NCI-H128 (cell line): ENCODE data around the gene HOXB9.

Experiments used
- DNase-seq: peaks from one replicate; lab custom pipeline; 2025; ENCODE audit not compliant: unreplicated experiment; lab: John Stamatoyannopoulos, UW

The HOXB9 gene

DNA sequence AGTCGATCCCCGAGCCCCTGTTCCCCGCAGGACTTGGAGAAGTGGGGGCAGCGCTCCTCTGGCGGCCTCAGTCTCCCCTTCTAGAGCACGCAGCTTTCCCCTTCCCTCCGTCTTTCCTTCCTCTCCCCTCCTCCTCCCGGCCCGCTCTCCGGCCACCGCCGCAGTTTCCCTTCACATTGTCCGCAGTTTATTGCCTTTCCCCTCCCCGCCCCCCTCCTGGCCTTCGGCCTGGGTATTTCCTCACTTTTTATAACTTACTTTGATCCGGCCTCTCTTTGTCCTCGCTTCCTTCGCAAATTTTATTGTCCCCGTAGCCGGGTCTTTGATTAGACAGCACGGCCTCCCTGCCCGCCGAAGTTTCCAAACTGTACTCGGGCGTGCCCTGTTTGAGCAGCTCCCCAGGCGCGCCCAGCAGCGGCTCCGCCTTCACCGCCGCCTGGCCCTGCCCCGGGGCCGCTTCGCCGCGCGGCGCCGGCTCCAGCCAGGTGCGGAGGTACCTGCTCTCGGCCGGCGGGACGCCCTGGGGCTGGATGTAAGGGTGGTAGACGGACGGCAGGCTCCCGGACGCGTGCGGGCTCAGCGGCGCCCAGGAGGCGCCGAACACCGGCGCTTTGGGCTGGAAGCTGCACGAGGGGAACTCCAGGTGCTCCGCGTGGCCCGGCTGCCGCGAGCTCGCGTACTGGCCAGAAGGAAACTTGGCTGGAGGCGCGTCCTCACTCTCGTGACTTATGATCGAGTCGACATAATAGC, 488 bp downstream of the HOXB9 start:
- DNase-seq, result no peak

DNA sequence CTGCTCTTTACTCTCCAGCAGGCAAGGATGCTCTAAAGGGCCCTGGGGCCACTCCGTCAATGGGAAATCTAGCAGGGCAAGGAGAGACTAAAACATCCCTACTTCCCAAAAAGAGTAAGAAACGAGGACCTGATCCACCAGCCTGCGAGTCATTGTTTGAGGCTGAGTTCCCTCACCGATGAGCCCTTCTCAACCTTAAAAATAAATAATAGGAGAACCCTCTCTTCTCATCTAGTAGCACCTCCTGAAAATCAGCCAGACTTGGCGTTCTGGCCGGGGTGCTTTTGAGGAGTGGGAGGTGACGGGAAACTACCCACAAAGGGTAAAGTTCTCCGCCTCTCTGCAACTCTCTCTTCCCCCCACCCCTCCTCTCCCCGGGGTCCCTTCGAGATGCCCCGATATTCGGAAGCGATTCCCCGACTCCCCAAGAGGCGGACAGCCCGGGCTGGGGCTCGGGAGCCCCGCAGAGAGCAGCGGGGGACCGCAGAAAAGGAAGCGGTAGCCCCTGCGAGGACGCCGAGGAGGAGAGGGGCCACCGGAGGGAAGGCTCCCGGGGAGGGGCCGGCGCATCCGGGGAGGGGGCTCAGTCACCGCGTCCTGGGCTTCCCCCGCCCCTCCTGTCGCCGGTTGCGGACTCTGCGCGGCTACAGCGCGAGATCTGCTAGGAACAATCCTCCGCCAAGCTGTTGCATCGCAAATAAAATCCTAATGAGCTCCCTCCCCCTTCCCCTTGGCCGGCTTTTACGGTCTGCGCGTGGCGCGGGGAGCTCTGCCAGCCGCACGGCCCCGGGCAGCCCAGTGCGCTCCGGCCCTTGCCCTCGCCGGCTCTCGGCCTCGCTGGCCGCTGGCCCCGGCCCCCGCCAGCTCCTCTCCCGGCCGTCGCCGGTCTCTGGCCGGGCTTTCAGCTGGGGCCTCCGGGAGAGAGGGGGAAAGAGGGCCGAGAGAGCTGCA, 1.3 kb downstream of the HOXB9 start:
- DNase-seq, result no peak

DNA sequence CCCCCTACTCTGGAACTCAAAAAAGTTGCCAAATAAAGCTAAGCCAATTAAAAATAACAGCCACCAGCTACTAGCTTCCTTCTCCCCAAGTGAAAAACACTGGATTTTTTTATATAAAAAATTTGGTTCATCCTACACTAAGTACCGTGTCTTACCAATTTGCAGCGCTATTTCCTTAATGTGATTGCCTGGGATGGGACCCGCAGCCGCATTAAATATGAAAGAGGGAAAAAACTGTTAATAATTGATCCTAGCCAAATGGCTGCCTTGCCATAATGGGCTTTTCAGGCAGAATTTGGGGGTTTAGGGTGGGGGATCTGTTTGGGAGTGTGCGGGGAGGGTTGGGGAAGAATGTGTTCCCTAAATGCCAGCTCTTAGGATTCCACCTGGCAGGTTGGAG, 2.0 kb downstream of the HOXB9 start:
- no peak for DNase-seq

DNA sequence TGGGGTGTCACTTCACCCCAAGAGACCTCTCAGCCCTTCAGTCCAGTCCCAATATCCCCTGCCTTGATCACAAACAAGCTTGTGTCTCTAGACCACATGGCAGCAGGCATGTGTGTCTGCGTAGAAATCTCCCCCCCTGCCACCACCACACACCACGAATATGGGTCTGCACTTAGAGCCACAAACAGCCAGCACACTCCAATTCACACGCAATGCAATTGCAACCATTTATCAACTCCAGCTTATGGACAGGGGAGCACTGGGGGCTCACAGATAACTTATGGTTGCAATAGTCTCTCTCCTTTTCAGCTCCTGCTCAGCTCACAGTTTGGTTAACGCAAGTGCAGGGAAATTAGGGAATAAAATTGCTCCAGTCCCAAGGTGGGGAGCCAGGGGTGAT, 2.6 kb downstream of the HOXB9 start:
- DNase-seq, result no peak

DNA sequence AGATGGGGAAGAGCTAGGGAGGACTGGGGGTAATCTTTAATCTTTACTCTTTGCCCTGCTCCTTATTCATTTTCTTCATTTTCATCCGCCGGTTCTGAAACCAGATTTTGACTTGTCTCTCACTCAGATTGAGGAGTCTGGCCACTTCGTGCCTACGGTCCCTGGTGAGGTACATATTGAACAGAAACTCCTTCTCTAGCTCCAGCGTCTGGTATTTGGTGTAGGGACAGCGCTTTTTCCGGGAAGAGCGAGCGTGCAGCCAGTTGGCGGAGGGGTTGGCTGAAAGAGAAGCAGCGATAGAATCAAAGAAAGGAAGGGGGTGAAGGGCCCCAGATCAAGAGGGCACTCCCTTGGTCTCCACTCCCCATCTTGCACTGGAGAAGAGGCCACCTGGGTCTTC, 3.3 kb downstream of the HOXB9 start:
- DNase-seq, result no peak

DNA sequence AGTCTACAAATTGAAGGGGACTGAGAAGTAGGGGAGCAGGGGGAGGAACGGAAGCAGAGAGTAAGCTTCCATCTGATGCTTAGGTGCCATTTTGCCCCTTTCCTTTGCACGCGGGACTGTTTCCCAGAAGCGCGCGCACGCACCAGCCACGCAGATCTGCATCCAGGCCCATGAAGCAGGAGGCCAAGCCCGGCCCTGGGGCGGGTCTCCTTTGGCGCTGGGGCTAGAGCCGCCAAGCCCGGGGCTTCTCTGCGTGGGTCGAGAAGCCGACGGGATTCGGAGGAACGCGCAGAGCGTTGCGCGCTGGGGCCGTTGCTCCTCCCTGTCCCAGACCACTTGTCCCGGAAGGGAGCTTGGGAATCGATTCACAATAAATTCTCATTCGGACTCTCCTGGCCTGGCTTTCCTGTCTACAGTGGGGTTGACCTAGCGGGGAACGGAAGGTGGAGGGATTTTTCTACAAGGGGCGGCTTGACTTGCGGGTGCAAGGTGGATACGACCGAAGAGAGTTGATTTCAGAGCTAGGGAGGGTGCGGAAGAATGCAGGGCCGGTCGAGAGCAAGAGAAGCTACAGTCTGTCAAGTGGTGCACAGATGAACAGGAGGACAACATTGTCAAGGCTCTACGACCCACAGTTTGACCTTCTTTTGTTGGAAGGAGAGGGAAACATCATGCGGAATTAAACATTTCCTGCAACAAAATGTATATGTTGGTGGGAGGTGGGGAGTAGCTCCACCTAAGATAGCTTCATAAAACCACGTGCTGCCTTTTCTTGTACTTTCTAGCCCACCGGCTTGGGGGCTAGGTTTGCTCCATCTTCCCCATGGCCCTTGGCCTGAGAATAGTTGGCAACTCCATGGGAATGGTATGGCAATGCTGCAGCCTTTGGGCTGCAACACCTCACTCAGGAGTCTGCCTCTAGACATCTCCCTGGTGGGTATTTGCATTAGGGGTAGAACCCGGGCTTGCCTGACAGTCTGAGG, 4.5 kb downstream of the HOXB9 start:
- no peak for DNase-seq

DNA sequence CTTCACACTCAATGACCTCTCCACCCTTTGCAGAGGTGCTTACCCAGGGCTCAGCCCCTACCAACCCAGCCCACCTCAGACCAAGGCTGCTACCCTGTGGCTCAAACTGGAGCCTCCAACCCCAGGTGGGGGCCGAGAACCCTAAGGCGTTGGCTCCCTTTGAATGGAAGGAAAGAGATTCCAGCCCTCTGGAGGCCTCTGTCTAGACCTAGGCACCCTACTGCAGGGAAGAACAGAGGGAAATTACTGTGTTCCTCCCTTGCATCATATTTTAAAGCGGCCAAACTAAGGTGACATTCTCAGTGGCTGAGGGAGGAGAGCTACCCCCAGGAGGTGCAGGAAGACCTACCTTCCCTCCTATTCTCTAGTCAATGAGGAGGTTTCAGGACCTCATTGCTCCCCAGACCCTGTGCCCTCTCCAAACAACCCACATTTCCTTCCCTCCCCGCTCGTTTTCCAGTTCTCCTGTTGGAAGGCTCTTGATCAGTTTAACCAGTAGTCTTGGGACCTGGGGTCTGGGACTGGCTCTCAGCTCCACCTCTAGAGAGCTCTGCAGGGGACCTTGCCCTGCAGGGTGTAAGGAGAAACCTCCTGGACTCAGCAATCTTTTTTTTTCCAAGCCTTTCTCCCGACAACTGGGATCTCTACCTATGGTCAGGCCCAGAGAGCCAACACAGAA, 5.6 kb downstream of the HOXB9 start:
- DNase-seq, result no peak

DNA sequence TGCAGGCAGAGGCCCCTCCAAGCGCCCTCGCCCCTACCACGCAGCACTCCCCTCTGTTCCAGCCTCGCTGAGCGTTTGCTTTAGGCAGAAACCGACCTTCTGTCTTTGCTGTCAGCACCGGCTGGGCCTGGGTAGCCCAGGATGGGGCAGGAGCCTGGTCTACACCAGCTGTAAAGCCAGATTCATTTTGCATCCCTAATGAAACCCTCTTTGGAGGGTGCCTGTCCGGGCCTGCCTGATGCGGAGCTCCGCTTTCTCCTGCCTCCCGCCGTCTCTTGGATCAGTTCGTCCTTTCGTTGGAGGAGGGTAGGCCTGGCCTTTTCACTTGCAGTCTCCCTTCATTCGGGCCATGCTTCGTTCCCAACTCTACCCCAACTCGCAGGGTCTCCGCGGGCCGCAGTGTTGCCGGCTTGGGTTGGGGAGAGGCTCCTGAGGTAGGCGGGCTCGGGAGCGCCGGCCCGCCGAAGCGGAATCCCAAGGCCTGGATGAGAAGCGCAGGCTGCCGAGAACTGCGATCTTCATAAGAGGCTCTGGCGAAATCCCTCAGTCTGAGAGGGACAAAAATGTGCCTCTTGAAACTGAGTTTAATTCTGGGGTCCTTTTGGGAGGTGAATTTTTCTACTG, 6.2 kb downstream of the HOXB9 start:
- DNase-seq, result no peak

DNA sequence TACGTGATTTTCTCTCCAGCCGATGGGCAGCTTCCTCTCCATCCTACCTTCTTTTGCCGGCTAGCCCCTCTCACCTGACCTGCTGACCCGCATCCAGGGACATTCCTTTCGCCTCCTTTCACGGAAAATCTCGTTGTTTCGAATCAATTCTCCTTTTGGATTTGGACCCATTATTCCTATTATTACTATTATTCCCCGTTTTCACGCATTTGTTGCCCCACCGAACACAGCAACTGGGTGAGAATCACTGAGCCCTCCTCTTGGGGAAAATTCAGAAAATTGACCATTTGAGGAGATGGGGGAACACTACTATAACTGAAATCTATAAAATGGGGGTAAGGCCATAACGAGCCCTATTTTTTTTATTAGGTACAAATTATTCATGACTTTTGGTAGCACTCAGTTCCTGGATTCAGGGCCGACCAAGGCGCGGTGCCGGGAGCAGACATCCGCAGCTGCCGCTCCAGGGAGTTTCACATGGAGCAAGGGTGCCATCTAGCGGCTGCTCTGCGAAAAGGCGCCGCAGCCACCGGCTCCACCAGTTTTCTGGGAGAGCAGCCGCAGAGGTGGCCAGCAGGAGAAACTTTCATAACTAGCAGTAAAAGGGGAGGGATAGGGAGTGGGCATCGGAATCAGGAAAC, 7.8 kb downstream of the HOXB9 start:
- peak; percentile 67 for DNase-seq

DNA sequence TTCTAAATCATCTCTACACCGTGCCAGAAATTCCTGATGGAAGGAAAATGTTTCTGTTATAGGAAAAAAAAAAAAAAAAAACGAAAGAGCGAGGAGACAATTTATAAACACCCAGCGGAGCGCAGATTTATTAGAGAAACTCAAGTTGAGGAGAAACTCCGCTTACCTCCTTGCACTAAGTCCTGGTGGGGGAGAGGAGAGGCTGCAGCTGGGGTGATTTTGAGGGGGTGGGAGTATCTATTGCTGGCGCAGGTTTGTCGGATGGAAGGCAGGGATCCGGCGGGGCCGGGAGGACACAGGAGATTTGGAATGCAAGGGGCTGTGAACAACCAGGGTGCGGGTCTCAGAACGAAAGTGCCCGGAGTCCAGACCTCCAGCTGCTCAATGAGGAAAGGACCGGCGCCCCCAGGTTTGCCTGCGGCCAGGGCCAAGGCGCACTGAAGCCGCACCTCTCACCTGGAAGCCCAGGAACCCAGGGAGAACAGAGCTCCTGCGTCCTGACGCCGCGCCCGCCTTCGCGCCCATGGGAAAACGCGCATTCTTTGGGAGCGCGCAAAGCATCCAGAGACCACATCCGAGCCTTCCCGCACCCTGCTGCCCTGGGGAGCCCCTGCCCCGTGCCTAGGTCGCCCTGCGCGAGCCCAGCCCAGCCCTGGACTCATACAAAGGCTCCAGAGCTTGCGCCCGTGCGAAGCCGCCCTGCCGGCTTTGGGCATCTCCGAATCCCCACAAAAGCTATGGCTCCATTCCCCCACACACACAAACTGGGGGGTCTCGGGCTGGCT, 8.5 kb downstream of the HOXB9 start:
- no peak for DNase-seq

DNA sequence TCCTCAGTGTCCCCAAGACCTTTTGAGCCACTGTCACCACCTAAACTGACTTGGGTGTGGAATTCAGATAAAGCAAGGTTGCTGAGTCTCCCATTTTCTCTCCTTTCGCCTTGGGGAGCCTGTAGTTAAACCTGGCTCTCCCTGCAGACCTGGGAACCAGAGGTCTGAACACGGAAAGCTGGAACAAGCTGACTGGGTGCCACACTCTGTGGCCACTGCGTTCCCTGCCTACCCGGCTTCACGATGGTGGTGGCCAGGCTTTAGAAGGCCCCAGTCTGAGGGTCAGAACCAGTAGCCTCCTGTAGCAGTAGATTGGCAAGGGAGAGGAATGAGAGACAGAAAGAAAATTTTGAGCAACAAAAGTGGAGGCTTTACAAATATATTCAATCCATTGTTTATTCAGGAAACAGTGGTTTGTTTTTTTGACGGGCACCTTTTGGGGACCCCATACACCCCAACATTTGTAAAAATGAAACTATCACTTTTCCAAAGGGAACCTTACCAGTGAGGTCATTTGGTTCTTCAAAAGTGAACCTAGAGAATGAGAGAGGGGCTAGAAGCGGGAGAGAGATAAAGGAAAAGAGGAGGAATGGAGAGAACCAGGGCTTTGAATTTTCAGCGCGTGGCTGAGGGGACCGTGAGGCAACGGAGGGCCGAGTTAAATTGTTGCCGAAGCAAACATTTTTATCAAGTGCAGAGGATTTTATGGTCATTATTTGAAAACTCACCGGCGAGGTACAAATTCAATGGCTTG, 9.3 kb downstream of the HOXB9 start:
- DNase-seq, result no peak

DNA sequence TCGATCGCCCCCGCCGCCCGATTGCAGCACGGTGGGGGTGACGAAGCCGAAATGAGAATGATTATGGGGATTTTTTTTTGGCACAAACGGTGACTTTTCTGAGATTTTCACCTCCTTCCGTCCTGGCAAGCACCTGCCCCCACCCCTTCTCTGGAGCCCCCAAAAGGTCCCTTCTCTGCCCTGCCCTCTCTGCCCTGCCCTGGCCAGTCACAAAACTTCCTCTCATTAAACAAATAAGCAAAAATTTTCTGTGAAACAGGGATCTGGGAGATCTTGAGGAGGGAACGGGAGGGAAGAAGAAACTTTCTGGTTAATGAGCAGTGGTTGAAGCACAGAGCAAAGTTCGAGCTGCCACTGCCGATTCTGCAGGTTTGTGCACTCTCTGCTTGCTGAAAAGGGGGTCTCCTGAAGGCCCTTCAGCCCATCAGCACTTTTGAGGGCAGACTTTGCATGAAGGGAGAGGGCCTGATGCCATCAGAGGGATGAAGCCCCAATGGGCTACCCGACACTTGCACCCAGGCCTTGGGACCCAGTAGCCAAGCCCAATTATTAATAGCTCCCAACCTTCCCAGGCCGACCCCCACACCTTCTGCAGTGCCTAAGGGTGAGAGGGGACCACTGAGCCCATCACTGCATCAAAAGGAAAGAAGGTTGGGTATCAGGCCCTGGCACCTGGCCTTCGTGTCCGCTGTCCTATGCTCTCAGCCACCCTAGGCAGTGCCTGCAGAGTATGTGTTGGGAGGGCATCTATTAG, 10.0 kb downstream of the HOXB9 start:
- DNase-seq, result no peak

DNA sequence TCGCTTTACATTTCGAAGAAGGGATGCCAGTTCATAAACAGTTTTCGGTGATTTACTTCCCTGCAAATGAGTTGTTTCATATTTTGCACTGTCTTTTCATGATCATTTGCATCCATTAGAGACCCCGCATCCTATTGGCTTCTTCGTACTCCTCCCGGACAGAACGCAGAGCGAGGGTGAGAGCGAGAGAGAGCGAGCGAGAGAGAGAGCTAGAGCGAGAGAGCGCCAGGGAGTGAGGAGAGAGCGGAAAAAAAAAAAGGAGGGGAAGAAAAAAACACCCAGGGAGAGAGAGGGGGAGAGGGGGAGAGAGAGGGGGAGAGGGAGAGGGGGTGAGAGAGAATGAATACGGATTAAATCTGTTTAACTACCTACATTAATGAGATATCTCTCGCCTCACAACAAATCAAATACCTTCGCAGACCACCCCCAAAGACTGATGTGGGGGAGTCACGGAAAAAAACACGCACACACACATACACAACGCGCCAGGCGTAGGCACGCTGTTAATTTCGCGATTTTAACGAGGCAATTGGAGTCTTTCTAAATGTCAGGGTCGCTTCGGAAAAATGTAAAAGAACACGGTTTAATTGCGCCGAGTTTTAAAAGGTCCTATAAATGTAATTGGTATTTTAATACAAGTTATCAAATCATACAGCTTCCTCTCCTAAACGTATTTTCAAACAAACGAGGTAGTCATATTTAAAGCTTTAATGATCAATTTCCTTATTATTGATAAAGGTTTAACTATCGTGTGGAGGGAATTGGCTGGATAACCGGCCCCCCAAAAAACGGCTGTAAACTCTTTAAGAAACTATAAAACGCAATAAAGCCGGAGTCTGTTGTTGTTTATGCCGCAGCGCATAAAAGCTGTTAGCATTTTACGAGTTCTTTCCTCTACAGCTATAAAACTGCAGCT, 10.9 kb downstream of the HOXB9 start, which contains the start of gene HOXB8:
Gene HOXB8, minus strand, starts transcription at position 246 of the 916 bp plus-strand sequence. CDS start 588 bp downstream, outside the sequence.
- DNase-seq, result no peak

DNA sequence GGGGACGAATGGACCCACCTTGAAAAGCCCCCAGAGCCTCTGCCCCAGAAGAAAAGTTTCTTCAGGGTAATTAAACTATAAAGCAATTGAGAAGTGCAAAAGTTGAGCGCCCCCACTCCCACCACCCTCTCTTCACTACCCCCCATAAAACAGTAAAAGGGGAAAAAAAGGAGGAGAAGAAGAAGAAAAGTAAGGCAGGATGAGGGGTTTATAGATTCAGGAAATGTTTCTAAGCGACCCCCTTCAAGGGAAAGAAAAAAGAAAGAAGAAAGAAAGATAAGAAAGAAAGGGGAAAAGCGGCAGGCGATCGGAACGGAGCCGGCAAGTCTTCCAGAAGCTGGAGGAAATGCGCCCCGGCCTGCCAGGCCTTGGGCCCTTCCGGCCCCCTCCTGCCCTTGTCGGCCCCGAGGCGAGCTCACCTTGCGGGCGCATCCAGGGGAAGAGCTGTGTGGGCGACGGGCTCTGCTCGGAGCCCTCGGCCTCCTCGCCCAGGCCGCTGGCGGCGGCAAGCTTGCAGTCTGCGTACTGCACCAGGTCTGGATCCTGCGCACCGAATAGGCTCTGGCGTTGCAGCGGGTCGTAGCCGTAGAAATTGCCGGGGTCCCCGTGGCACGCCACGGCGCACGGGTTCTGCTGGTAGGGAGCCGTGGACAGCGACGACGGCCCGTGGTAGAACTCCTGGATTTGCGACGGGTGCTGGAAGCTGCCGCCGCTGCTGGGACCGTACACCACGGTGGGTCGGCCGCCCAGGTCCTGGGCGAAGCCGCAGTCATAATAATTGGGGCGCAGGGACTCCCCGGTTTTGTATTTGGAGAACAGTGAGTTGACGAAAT, 12.1 kb downstream of the HOXB9 start:
- DNase-seq, result no peak
